Endothelial cell (in vitro differentiated cells): ENCODE results near the gene POLA2. TPM values are rescaled to one million over a fixed set of nuclear protein-coding genes. Genes with fewer than 3 reads are reported as not detected.

Source experiments
- DNase-seq: peaks from one replicate; pipeline ENCODE4 v3.0.0; 2021; ENCODE audit warnings: low spot score
- H3K27ac Mint-ChIP-seq: one replicate; pipeline ENCODE4 v1.8.0; 2021; ENCODE audit warnings: mixed read lengths, inconsistent platforms; ENCODE audit not compliant: unreplicated experiment
- H3K27me3 Mint-ChIP-seq: one replicate; pipeline ENCODE4 v1.8.0; 2021; ENCODE audit warnings: mild to moderate bottlenecking, moderate library complexity, mixed read lengths, inconsistent platforms; ENCODE audit not compliant: unreplicated experiment
- H3K36me3 Mint-ChIP-seq: one replicate; pipeline ENCODE4 v1.8.0; 2021; ENCODE audit warnings: mild to moderate bottlenecking, low read depth, mixed read lengths, inconsistent platforms; ENCODE audit not compliant: unreplicated experiment
- H3K4me1 Mint-ChIP-seq: one replicate; pipeline ENCODE4 v1.8.0; 2021; ENCODE audit warnings: mild to moderate bottlenecking, mixed read lengths, inconsistent platforms; ENCODE audit not compliant: unreplicated experiment
- H3K4me3 Mint-ChIP-seq: one replicate; pipeline ENCODE4 v1.8.0; 2021; ENCODE audit warnings: mild to moderate bottlenecking, mixed read lengths, inconsistent platforms; ENCODE audit not compliant: unreplicated experiment
- H3K9me3 Mint-ChIP-seq: one replicate; pipeline ENCODE4 v1.8.0; 2021; ENCODE audit warnings: mixed read lengths, inconsistent platforms; ENCODE audit not compliant: unreplicated experiment
- CTCF ChIP-seq: fragments of 200-600 bp; sonication (generic); IDR thresholded peaks from one replicate; pipeline ENCODE4 v1.5.0; 2021; ENCODE audit warnings: antibody characterized with exemption; ENCODE audit not compliant: unreplicated experiment
- long read RNA-seq: library from polyadenylated mRNA; unstranded; transcript quantifications from one replicate; pipeline ENCODE4 v2.0.0, GENCODE V29; 2020; ENCODE audit not compliant: unreplicated experiment
- total RNA-seq: library from RNA; stranded (reverse); fragmentation: NEBNext Ultra II Directional; extraction: Animal tissue kit (Norgen Biotek cat#: 25700); gene quantifications from one replicate; pipeline ENCODE4 v1.2.1, GENCODE V29; 2021; ENCODE audit not compliant: unreplicated experiment

Gene POLA2, protein sequence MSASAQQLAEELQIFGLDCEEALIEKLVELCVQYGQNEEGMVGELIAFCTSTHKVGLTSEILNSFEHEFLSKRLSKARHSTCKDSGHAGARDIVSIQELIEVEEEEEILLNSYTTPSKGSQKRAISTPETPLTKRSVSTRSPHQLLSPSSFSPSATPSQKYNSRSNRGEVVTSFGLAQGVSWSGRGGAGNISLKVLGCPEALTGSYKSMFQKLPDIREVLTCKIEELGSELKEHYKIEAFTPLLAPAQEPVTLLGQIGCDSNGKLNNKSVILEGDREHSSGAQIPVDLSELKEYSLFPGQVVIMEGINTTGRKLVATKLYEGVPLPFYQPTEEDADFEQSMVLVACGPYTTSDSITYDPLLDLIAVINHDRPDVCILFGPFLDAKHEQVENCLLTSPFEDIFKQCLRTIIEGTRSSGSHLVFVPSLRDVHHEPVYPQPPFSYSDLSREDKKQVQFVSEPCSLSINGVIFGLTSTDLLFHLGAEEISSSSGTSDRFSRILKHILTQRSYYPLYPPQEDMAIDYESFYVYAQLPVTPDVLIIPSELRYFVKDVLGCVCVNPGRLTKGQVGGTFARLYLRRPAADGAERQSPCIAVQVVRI
- 17.9 TPM for total RNA-seq
- long read RNA-seq, transcript POLA2-201 (18 exons, 3,744 nt) = major isoform, 17 of 22 reads
- long read RNA-seq, partial matches to known transcripts = 2 of 22 reads
- long read RNA-seq, other reads (novel, unspliced or antisense) = 2 of 22 reads

- H3K4me3 Mint-ChIP-seq = peak within 1 kb of the TSS; percentile 97
- peaks cover 14% of the 10 kb centered on the region for H3K4me1 Mint-ChIP-seq
- DNase-seq = peak; percentile 96
- TF ChIP-seq CTCF = no peak
- H3K27ac Mint-ChIP-seq = peak within 1 kb of the TSS; percentile 88
- H3K9me3 Mint-ChIP-seq = no peaks in the 10 kb centered on the region
- peaks cover 11% of the 10 kb centered on the region for H3K36me3 Mint-ChIP-seq
- H3K27me3 Mint-ChIP-seq = peaks cover 5% of the 10 kb centered on the region
Observed at GRCh38 chr11:65261591-65262380, at the start of gene POLA2. TSS of gene POLA2 (plus strand) at chr11:65261962. CDS start at chr11:65262293, 331 bp downstream.

DNA sequence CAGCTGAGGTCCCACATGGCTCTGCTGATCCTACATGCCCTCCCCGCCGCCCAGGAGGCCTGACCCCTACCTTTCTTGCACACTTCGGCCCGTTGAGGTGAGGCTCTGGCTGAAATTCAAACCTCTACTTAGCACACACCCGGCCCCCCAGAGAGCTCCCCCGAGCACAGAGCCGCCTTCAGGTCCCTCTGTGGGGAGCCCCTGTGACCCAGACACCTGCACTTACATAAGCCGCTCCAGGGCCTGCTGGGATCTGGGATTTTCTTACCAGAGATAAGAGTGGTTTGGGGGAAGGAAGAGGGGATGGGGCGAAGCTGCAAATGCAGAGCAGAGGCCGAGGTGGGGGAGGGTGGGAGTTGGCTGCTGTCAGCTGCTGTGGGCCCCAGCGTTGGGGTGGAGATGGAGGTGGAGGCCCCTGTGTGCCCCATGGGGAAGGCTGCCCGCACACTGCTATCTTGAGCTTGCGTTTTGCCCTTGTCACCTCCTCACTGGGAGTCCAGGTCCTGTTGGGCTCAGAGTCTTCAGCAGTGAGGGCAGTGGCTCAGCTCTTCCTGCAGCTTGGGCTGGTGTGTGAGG is 49.4 kb upstream of the POLA2 start:
- H3K36me3 Mint-ChIP-seq = peaks cover 30% of the 10 kb centered on the region
- DNase-seq = no peak
- H3K9me3 Mint-ChIP-seq = no peaks in the 10 kb centered on the region
- H3K27me3 Mint-ChIP-seq = peaks cover 6% of the 10 kb centered on the region
- H3K4me1 Mint-ChIP-seq = peaks cover 12% of the 10 kb centered on the region
- H3K27ac Mint-ChIP-seq = no peak overlapping the region
- no peak overlapping the region for H3K4me3 Mint-ChIP-seq
- TF ChIP-seq CTCF = no peak

DNA sequence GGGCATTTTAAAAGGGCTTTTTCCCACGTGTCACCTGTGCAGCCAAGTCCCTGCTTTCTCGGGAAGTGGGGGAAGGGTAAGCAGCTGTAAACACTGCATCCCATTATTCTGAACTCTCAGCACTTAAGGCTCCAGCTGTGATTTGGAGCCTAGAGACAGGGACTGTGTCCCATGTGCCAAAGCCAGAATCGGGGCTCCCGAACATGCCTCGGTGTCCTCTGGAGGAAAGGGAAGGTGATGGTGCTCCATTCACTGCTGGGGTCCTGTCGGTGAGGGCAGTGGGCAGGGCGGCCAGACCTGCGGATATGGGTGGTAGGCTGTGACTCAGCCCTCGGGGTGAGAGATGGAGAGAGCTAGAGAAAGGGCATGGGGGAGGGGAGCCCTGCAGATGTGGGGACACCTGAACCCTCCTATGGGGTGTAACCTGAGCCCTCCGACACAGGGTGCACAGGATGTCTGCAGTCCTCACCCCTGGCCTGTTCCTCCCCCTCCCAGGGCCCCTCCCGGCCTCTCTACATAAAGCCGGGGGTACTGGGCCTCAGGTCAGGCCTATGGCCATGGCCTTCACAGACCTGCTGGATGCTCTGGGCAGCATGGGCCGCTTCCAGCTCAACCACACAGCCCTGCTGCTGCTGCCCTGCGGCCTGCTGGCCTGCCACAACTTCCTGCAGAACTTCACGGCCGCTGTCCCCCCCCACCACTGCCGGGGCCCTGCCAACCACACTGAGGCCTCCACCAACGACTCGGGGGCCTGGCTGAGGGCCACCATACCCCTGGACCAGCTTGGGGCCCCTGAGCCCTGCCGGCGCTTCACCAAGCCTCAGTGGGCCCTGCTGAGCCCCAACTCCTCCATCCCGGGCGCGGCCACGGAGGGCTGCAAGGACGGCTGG is 48.2 kb upstream of the POLA2 start:
- DNase-seq = no peak
- no peaks in the 10 kb centered on the region for H3K9me3 Mint-ChIP-seq
- H3K27me3 Mint-ChIP-seq = peaks cover 6% of the 10 kb centered on the region
- no peak for TF ChIP-seq CTCF
- H3K36me3 Mint-ChIP-seq = peaks cover 24% of the 10 kb centered on the region
- H3K4me3 Mint-ChIP-seq = no peak overlapping the region
- H3K27ac Mint-ChIP-seq = no peak overlapping the region
- peaks cover 12% of the 10 kb centered on the region for H3K4me1 Mint-ChIP-seq

DNA sequence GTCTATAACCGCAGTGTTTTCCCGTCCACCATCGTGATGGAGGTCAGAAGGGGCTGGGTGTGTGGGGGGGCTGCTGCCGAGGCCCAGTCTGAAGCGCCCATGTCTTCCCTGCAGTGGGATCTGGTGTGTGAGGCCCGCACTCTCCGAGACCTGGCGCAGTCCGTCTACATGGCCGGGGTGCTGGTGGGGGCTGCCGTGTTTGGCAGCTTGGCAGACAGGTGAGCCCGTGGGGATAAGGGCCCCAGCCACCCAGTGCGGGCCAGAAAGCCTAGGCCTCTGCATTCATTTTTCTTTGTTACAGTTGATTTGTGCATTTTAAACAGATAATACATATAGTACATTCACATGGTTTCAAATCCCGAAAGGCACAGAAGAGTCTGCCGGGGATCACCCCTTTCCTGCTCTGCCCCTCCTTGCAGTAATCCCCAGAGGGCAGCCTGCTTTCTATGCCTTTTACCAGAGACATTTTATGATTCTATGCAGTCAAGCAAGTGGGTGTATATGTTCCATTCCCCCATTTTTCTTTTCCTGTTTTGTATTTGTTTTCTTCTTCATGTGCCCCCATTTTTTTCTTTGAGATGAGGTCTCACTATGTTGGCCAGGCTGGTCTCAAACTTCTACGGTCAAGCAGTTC is 47.4 kb upstream of the POLA2 start:
- peak overlapping the region; percentile 66 for H3K4me3 Mint-ChIP-seq
- peak overlapping the region; percentile 2 for H3K27ac Mint-ChIP-seq
- no peak for TF ChIP-seq CTCF
- peaks cover 6% of the 10 kb centered on the region for H3K27me3 Mint-ChIP-seq
- peaks cover 17% of the 10 kb centered on the region for H3K36me3 Mint-ChIP-seq
- no peak for DNase-seq
- peaks cover 12% of the 10 kb centered on the region for H3K4me1 Mint-ChIP-seq
- no peaks in the 10 kb centered on the region for H3K9me3 Mint-ChIP-seq
